Frontal cortex (tissue), 4 donors: Measurements from ENCODE around the gene PTPRJ. TPM values are rescaled to one million over a fixed set of nuclear protein-coding genes. Genes with fewer than 3 reads are reported as not detected.
"Not testable (repeated sequence)": the region's sequence is repeated elsewhere in the genome, so short reads cannot be mapped to it uniquely, and the experiment has no call there.

ENCODE experiments used
- DNase-seq, 2 donors: peaks; one replicate each; pipeline ENCODE4 v3.0.0; 2012; ENCODE audit warnings: low spot score in 2 of 2
- FAIRE-seq: peaks from 2 replicates; lab custom pipeline; 2012; peaks lifted over from hg19 to GRCh38; lab: Jason Lieb, UNC
- total RNA-seq: library from RNA; depleted of rRNA; stranded (reverse); fragments of >200 nt; gene quantifications from one replicate; pipeline ENCODE4 v1.2.3, GENCODE V29; 2014
- donor health status: control.
- donor health status: control.
- donor health status: control.

Gene PTPRJ
- total RNA-seq, 1 donor from 2014 or later = 17.1 TPM

GRCh38 chr11:48013269-48013901, 33.0 kb downstream of the PTPRJ start:
- DNase-seq = no peak
- FAIRE-seq = no peak

GRCh38 chr11:48014917-48015316, 34.6 kb downstream of the PTPRJ start:
- no peak for DNase-seq
- FAIRE-seq = no peak

- FAIRE-seq (no peak), DNase-seq (no peak)
Observed at GRCh38 chr11:48017105-48017830, 36.9 kb downstream of the PTPRJ start.

- DNase-seq (no peak), FAIRE-seq (no peak)
Observed at GRCh38 chr11:48017831-48018527, 37.6 kb downstream of the PTPRJ start.

GRCh38 chr11:48018528-48019216, 38.3 kb downstream of the PTPRJ start:
- no peak for FAIRE-seq
- no peak for DNase-seq

- FAIRE-seq (no peak), DNase-seq (no peak)
Observed at GRCh38 chr11:48019217-48019584, 38.8 kb downstream of the PTPRJ start.

- FAIRE-seq = no peak
- DNase-seq = no peak
Observed at GRCh38 chr11:48019595-48019994, 39.2 kb downstream of the PTPRJ start.

GRCh38 chr11:48020092-48020755, 39.9 kb downstream of the PTPRJ start:
- FAIRE-seq (no peak), DNase-seq (no peak)

GRCh38 chr11:48021201-48021820, 41.0 kb downstream of the PTPRJ start:
- FAIRE-seq, DNase-seq: not testable (repeated sequence)

GRCh38 chr11:48022445-48022844, 42.1 kb downstream of the PTPRJ start:
- DNase-seq = no peak
- no peak for FAIRE-seq

GRCh38 chr11:48023608-48024007, 43.2 kb downstream of the PTPRJ start:
- FAIRE-seq = not testable (repeated sequence)

GRCh38 chr11:48024635-48025071, 44.3 kb downstream of the PTPRJ start:
- DNase-seq (no peak), FAIRE-seq (no peak)

More at GRCh38 chr11:48023608-48024007, 43.2 kb downstream of the PTPRJ start:
- DNase-seq = not testable (repeated sequence)

- DNase-seq (no peak), FAIRE-seq (no peak)
Observed at GRCh38 chr11:48025293-48025983, 45.1 kb downstream of the PTPRJ start.

GRCh38 chr11:48025984-48026340, 45.6 kb downstream of the PTPRJ start:
- no peak for DNase-seq
- FAIRE-seq = no peak

- no peak for FAIRE-seq
- no peak for DNase-seq
Observed at GRCh38 chr11:48028914-48029680, 48.7 kb downstream of the PTPRJ start.

- no peak for DNase-seq
- no peak for FAIRE-seq
Observed at GRCh38 chr11:48029681-48030290, 49.4 kb downstream of the PTPRJ start.

- no peak for FAIRE-seq
- DNase-seq = no peak
Observed at GRCh38 chr11:48031602-48032001, 51.2 kb downstream of the PTPRJ start.

- FAIRE-seq = no peak
Observed at GRCh38 chr11:48032721-48033120, 52.4 kb downstream of the PTPRJ start.

More at GRCh38 chr11:48032721-48033120, 52.4 kb downstream of the PTPRJ start:
- DNase-seq = no peak
